Stomach (tissue), 9 donors: ENCODE results near the gene ITGB5. TPM values are rescaled to one million over a fixed set of nuclear protein-coding genes. Genes with fewer than 3 reads are reported as not detected.
A peak's percentile ranks its signal among the peaks of the same experiment; 100 is the strongest.

ENCODE experiments used
- DNase-seq, 2 donors: peaks; one replicate each; pipeline versions ENCODE4 v3.0.0 to v3.0.0-alpha.2; 2013 to 2019
- H3K27ac ChIP-seq, 5 donors: fragments of 200-600 bp in 4 of 5; sonication (generic) in 4 of 5; one replicate each; pipeline ENCODE4 v1.5.1; 2013 to 2019; ENCODE audit warnings: mild to moderate bottlenecking in 1 of 5, moderate library complexity in 1 of 5
- H3K27me3 ChIP-seq, 3 donors: fragments of 200-600 bp; sonication (generic); one replicate each; pipeline ENCODE4 v1.5.1; 2017 to 2019; ENCODE audit warnings: mixed run types in 1 of 3
- H3K36me3 ChIP-seq, 4 donors: fragments of 200-600 bp; sonication (generic); 1 replicate in 3 of 4; 2 replicates in 1 of 4; pipeline ENCODE4 v1.5.1; 2016 to 2019
- H3K4me1 ChIP-seq, 4 donors: fragments of 200-600 bp; sonication (generic); one replicate each; pipeline ENCODE4 v1.5.1; 2016 to 2019
- H3K4me3 ChIP-seq, 4 donors: fragments of 200-600 bp; sonication (generic) in 3 of 4; one replicate each; pipeline ENCODE4 v1.5.1; 2016 to 2019; ENCODE audit warnings: mild to moderate bottlenecking in 1 of 4
- H3K9me3 ChIP-seq, 4 donors: fragments of 200-600 bp; sonication (generic); one replicate each; pipeline ENCODE4 v1.5.1; 2016 to 2019
- CTCF ChIP-seq, 7 experiments: fragments of 450-650 bp in 4 of 7; fragments of 200-600 bp in 3 of 7; sonication (generic) in 3 of 7; IDR thresholded peaks; one replicate each; pipeline ENCODE4 v1.5.1; 2016 to 2019; ENCODE audit warnings: antibody characterized with exemption in 7 of 7, control low read depth in 2 of 7, mild to moderate bottlenecking in 1 of 7
- EP300 ChIP-seq: sonication (generic); formaldehyde crosslinking; IDR thresholded peaks from one replicate; pipeline ENCODE4 v1.6.1; 2017; ENCODE audit warnings: antibody characterized with exemption
- POLR2A ChIP-seq, 4 donors: fragments of 450-650 bp; IDR thresholded peaks; one replicate each; pipeline ENCODE4 v1.6.1; 2016; ENCODE audit warnings: antibody characterized with exemption in 4 of 4, control low read depth in 2 of 4, mild to moderate bottlenecking in 1 of 4, moderate library complexity in 1 of 4
- POLR2AphosphoS5 ChIP-seq, 3 donors: sonication (generic); formaldehyde crosslinking; IDR thresholded peaks; one replicate each; pipeline ENCODE4 v1.6.1; 2016; ENCODE audit warnings: antibody characterized with exemption in 3 of 3
- WGBS, 5 donors: extraction: QIAGEN DNeasy Blood & Tissue Kit in 3 of 5; methylation state at CpG; one replicate each; pipeline versions ENCODE4 v1.1.5 to v1.1.7; 2013 to 2018; 5-methylcytosine and 5-hydroxymethylcytosine counted together
- intact Hi-C: fragments of 100-400 bp; cut with DNase I; formaldehyde crosslinking; loops from one replicate; pipeline ENCODE4 v1.15.1; 2023; ENCODE audit warnings: low total_unique reads
- polyA plus RNA-seq, 3 donors: library from polyadenylated mRNA; stranded (reverse); fragments of 200-250 nt; gene quantifications; one replicate each; pipeline ENCODE4 v1.2.3, GENCODE V29; 2013
- total RNA-seq, 5 donors: library from RNA; depleted of rRNA; stranded (reverse); fragments of >200 nt; gene quantifications; one replicate each; pipeline versions ENCODE4 v1.1.0 to v1.2.3, GENCODE V29; 2014 to 2016
- donor health status: healthy with polysubstance abuse.
- donor health status: Bipolar disorder and iron deficiency.
- donor health status: healthy.

Gene ITGB5
- total and polyA plus RNA-seq, 8 donors: 8.2 to 205 (median 54.1) TPM

GRCh38 chr3:124775877-124776276 is 111.3 kb downstream of the ITGB5 start:
- no peak for DNase-seq
- no peaks in the 10 kb centered on the region for H3K27me3 ChIP-seq
- H3K4me3 ChIP-seq: no peak overlapping the region
- WGBS, 5 donors: 85 to 96% (median 93%) methylated on average over 9 of the region's 9 CpGs
- TF ChIP-seq EP300: no peak
- TF ChIP-seq POLR2A (IDR thresholded peaks at IDR 0.05): no peak
- TF ChIP-seq POLR2AphosphoS5 (IDR thresholded peaks at IDR 0.05): no peak
- TF ChIP-seq CTCF (IDR thresholded peaks at IDR 0.05): no peak
- peak overlapping the region in 1 of 5 donors; percentile 75 for H3K27ac ChIP-seq
- H3K4me1 ChIP-seq: peaks cover 21 to 63% (median 42%) of the 10 kb centered on the region in 4 donors
- peaks cover 0 to 16% (median 7%) of the 10 kb centered on the region in 4 donors for H3K36me3 ChIP-seq
- intact Hi-C loops: no loop called here
- H3K9me3 ChIP-seq: no peaks in the 10 kb centered on the region

- Histone ChIP-seq H3K27ac (peak overlapping the region in 2 of 5 donors; percentile 21 to 75), H3K36me3 (peaks cover 0 to 16% (median 7%) of the 10 kb centered on the region in 4 donors), H3K4me1 (peaks cover 12 to 65% (median 38%) of the 10 kb centered on the region in 4 donors), H3K9me3 (no peaks in the 10 kb centered on the region), H3K4me3 (no peak overlapping the region), H3K27me3 (no peaks in the 10 kb centered on the region)
- WGBS, 5 donors: 81 to 96% (median 91%) methylated on average over 7 of the region's 7 CpGs
- TF ChIP-seq POLR2AphosphoS5 (IDR thresholded peaks at IDR 0.05) (no peak), EP300 (no peak), CTCF (IDR thresholded peaks at IDR 0.05) (no peak)
- DNase-seq: no peak
- intact Hi-C loops: no loop called here
Observed at GRCh38 chr3:124774841-124775402, 112.2 kb downstream of the ITGB5 start.

- intact Hi-C loops: no loop called here
- TF ChIP-seq POLR2A (IDR thresholded peaks at IDR 0.05): no peak
- no peak for TF ChIP-seq EP300
- TF ChIP-seq CTCF (IDR thresholded peaks at IDR 0.05): no peak
- TF ChIP-seq POLR2AphosphoS5 (IDR thresholded peaks at IDR 0.05): no peak
- H3K4me3 ChIP-seq: no peak overlapping the region
- H3K9me3 ChIP-seq: no peaks in the 10 kb centered on the region
- H3K27me3 ChIP-seq: no peaks in the 10 kb centered on the region
- H3K36me3 ChIP-seq: peaks cover 0 to 18% (median 7%) of the 10 kb centered on the region in 4 donors
- peaks cover 10 to 60% (median 33%) of the 10 kb centered on the region in 4 donors for H3K4me1 ChIP-seq
- H3K27ac ChIP-seq: peak overlapping the region in 3 of 5 donors; percentile 16 to 75 (median 21)
- peak in 1 of 2 donors; percentile 52 for DNase-seq
- WGBS, 5 donors: 51 to 71% (median 68%) methylated on average over 6 of the region's 6 CpGs
Observed at GRCh38 chr3:124774327-124774718, 112.8 kb downstream of the ITGB5 start.

- Histone ChIP-seq H3K9me3 (no peaks in the 10 kb centered on the region), H3K27ac (peak overlapping the region in 3 of 5 donors; percentile 16 to 75 (median 21)), H3K4me3 (no peak overlapping the region), H3K27me3 (no peaks in the 10 kb centered on the region), H3K36me3 (peaks cover 0 to 25% (median 12%) of the 10 kb centered on the region in 4 donors), H3K4me1 (peaks cover 10 to 53% (median 32%) of the 10 kb centered on the region in 4 donors)
- 91 to 96% (median 95%) methylated on average over 17 of the region's 17 CpGs for WGBS, 5 donors
- DNase-seq: no peak
- TF ChIP-seq CTCF (IDR thresholded peaks at IDR 0.05) (no peak), POLR2AphosphoS5 (IDR thresholded peaks at IDR 0.05) (no peak), POLR2A (IDR thresholded peaks at IDR 0.05) (no peak), EP300 (no peak)
- intact Hi-C loops: no loop called here
Observed at GRCh38 chr3:124773351-124774326, 113.5 kb downstream of the ITGB5 start.
